Activated CD4-positive, alpha-beta memory T cell treated with anti-CD3 and anti-CD28 coated beads, Interleukin-2, amount 10 ng/mL, durations not matched to agents 7 days and 5 days (primary cell): ENCODE results near the gene AP3S1. TPM values are rescaled to one million over a fixed set of nuclear protein-coding genes. Genes with fewer than 3 reads are reported as not detected.

ENCODE experiments used
- CTCF ChIA-PET: fragments of 350-600 bp; sonication (Branson Sonifier 250); formaldehyde crosslinking; loops from one replicate; lab custom pipeline; 2021; ENCODE audit warnings: antibody characterized with exemption, inconsistent platforms; lab: Charles Lee
- POLR2A ChIA-PET: fragments of 350-600 bp; sonication (Branson Sonifier 250); formaldehyde crosslinking; loops from one replicate; lab custom pipeline; 2021; ENCODE audit warnings: antibody characterized with exemption; lab: Charles Lee
- DNase-seq: peaks from one replicate; pipeline ENCODE4 v3.0.0-alpha.2; 2020
- H3K27ac Mint-ChIP-seq: one replicate; pipeline ENCODE4 v1.8.0; 2021; ENCODE audit warnings: mild to moderate bottlenecking, mixed read lengths
- H3K27me3 Mint-ChIP-seq: one replicate; pipeline ENCODE4 v1.8.0; 2021; ENCODE audit warnings: mixed read lengths
- H3K36me3 Mint-ChIP-seq: one replicate; pipeline ENCODE4 v1.8.0; 2021; ENCODE audit warnings: low read depth, mixed read lengths
- H3K4me1 Mint-ChIP-seq: one replicate; pipeline ENCODE4 v1.8.0; 2021; ENCODE audit warnings: mixed read lengths
- H3K4me3 Mint-ChIP-seq: one replicate; pipeline ENCODE4 v1.8.0; 2021; ENCODE audit warnings: mild to moderate bottlenecking, mixed read lengths
- H3K9me3 Mint-ChIP-seq: one replicate; pipeline ENCODE4 v1.8.0; 2021; ENCODE audit warnings: mixed read lengths
- total RNA-seq, 2 experiments: library from RNA; stranded (reverse); gene quantifications; one replicate each; pipeline ENCODE4 v1.2.3, GENCODE V29; 2021

AP3S1 gene
- total RNA-seq, 2 experiments from 2014 or later: 73.5 to 87.0 TPM

- H3K36me3 Mint-ChIP-seq: no peaks in the 10 kb centered on the region
- H3K4me1 Mint-ChIP-seq: no peaks in the 10 kb centered on the region
- no peak overlapping the region for H3K27ac Mint-ChIP-seq
- CTCF ChIA-PET: no interaction called here
- no peaks in the 10 kb centered on the region for H3K9me3 Mint-ChIP-seq
- no peak overlapping the region for H3K4me3 Mint-ChIP-seq
- POLR2A ChIA-PET: no interaction called here
- DNase-seq: no peak
- peaks cover 33% of the 10 kb centered on the region for H3K27me3 Mint-ChIP-seq
These were observed 115.2 kb downstream of the AP3S1 start for GRCh38 chr5:115956957-115957356.

- CTCF ChIA-PET: no interaction called here
- POLR2A ChIA-PET: no interaction called here
- no peak for DNase-seq
- H3K4me1 Mint-ChIP-seq: no peaks in the 10 kb centered on the region
- H3K27ac Mint-ChIP-seq: no peak overlapping the region
- no peak overlapping the region for H3K4me3 Mint-ChIP-seq
- peaks cover 63% of the 10 kb centered on the region for H3K27me3 Mint-ChIP-seq
- no peaks in the 10 kb centered on the region for H3K36me3 Mint-ChIP-seq
- H3K9me3 Mint-ChIP-seq: no peaks in the 10 kb centered on the region
These were observed 119.9 kb downstream of the AP3S1 start for GRCh38 chr5:115961381-115962238.

- Mint-ChIP-seq H3K27ac (no peak within 1 kb of the TSS), H3K4me3 (no peak within 1 kb of the TSS), H3K36me3 (no peaks in the 10 kb centered on the region), H3K27me3 (peaks cover 64% of the 10 kb centered on the region), H3K4me1 (no peaks in the 10 kb centered on the region), H3K9me3 (no peaks in the 10 kb centered on the region)
- CTCF ChIA-PET: no interaction called here
- POLR2A ChIA-PET: no interaction called here
- no peak for DNase-seq
These were observed 120.5 kb downstream of the AP3S1 start, which contains the start of gene LVRN for GRCh38 chr5:115962239-115962564. Gene LVRN (plus strand): TSS chr5:115962475. CDS start chr5:115962618, 143 bp downstream.

- H3K9me3 Mint-ChIP-seq: no peaks in the 10 kb centered on the region
- H3K27me3 Mint-ChIP-seq: peaks cover 66% of the 10 kb centered on the region
- H3K4me1 Mint-ChIP-seq: no peaks in the 10 kb centered on the region
- CTCF ChIA-PET: no interaction called here
- DNase-seq: no peak
- POLR2A ChIA-PET: no interaction called here
- H3K36me3 Mint-ChIP-seq: no peaks in the 10 kb centered on the region
- H3K27ac Mint-ChIP-seq: no peak overlapping the region
- H3K4me3 Mint-ChIP-seq: no peak overlapping the region
These were observed 121.0 kb downstream of the AP3S1 start for GRCh38 chr5:115962565-115963402.

- H3K27me3 Mint-ChIP-seq: peaks cover 68% of the 10 kb centered on the region
- ChIA-PET POLR2A (no interaction called here), CTCF (no interaction called here)
- H3K36me3 Mint-ChIP-seq: no peaks in the 10 kb centered on the region
- no peak overlapping the region for H3K4me3 Mint-ChIP-seq
- H3K4me1 Mint-ChIP-seq: no peaks in the 10 kb centered on the region
- H3K27ac Mint-ChIP-seq: no peak overlapping the region
- no peaks in the 10 kb centered on the region for H3K9me3 Mint-ChIP-seq
- DNase-seq: no peak
These were observed 121.8 kb downstream of the AP3S1 start for GRCh38 chr5:115963566-115963965.

Other genes starting within 250 kb of the AP3S1 start
- 1 to 10 TPM; 1.8 to 2.5 TPM for gene TICAM2, start 239.5 kb upstream of the AP3S1 start, total RNA-seq
- 10 to 100 TPM; 52.7 to 55.6 TPM for gene TMED7, start 215.9 kb upstream of the AP3S1 start, total RNA-seq
- under 1 TPM; 0.28 to 0.50 TPM for gene CDO1, start 25.3 kb upstream of the AP3S1 start, total RNA-seq
- 10 to 100 TPM; 45.5 to 49.0 TPM for gene ATG12, start 370 bp upstream of the AP3S1 start, total RNA-seq
- under 1 TPM in 1 of 2 experiments, not detected in 1; 0.13 TPM for gene LVRN, start 120.5 kb downstream of the AP3S1 start, total RNA-seq
- gene ARL14EPL, start 190.5 kb downstream of the AP3S1 start, total RNA-seq: not detected
- gene COMMD10, start 243.1 kb downstream of the AP3S1 start, total RNA-seq: 10 to 100 TPM; 21.7 to 22.5 TPM